NCI-H128 (cell line): Measurements from ENCODE around the gene ZNF385A.

ENCODE experiments used
- DNase-seq: peaks from one replicate; lab custom pipeline; 2025; ENCODE audit not compliant: unreplicated experiment; lab: John Stamatoyannopoulos, UW

ZNF385A gene

DNA sequence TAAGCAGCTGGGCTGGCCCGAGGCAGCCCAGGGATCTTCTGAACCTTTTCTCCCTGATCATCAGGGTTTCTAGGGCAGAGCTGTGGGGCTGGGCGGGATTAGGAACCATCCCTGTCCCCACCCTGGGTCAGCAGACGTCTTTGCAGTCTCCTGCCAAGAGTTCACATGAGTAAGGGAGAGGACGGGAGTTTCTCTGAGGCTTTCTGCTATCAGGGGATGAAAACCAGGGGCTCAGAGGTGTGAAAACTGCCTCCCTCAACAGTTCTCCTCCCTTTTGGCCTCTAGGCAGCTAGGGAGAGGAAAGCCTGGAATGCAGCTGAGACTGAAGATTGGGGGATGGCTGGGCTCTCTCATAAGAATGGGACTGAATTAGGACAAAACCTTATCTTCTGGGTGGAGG, 7.9 kb downstream of the ZNF385A start:
- no peak for DNase-seq

DNA sequence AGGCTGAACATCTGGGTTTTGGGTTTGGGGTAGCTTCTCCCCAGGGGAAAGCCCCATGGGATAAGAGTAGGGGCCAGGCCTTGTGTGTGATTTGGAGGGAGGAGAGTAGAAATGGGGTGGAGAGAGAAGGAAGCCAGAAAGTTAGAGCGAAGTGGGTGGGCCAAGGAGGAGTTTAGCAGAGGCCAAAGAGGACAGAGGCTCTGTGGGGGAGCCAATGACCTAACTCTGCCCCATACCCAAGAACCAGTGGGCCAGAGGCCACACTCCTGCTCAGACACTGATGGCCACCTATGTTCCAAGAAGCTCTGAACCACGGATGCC, 9.3 kb downstream of the ZNF385A start:
- no peak for DNase-seq

DNA sequence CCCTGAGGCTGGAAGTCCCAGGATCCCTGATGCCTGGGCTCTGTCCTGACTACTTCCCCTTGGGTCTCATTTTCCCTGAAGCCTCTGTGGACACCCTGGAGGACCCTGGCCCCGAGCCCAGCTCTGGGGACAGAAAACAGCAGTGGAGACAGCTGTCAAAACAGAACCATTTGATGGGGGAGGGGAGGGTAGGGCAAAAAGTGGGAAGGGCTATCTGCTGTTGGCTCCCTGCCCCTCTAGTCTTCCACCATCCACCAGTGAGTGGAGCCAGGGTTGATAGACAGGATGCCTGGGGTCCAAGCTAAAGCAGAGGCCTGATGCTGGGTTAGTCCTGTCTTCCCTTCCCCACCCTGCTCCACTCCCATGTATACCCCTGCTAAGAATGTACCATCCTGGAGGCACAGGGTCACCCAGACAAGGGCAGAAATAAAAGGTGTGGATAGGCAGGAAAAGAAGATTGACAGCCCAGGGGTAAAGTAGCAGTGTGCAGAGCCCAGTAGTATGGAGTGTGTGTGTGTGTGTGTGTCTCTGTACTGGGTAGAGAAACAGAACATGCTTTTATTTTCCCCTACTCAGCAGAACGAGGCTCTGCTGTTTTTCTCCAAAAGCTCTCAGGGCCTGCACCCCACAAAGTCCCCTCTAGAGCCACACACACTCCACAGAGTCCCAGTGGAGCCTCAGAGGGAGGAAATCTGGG, 9.8 kb downstream of the ZNF385A start:
- no peak for DNase-seq

DNA sequence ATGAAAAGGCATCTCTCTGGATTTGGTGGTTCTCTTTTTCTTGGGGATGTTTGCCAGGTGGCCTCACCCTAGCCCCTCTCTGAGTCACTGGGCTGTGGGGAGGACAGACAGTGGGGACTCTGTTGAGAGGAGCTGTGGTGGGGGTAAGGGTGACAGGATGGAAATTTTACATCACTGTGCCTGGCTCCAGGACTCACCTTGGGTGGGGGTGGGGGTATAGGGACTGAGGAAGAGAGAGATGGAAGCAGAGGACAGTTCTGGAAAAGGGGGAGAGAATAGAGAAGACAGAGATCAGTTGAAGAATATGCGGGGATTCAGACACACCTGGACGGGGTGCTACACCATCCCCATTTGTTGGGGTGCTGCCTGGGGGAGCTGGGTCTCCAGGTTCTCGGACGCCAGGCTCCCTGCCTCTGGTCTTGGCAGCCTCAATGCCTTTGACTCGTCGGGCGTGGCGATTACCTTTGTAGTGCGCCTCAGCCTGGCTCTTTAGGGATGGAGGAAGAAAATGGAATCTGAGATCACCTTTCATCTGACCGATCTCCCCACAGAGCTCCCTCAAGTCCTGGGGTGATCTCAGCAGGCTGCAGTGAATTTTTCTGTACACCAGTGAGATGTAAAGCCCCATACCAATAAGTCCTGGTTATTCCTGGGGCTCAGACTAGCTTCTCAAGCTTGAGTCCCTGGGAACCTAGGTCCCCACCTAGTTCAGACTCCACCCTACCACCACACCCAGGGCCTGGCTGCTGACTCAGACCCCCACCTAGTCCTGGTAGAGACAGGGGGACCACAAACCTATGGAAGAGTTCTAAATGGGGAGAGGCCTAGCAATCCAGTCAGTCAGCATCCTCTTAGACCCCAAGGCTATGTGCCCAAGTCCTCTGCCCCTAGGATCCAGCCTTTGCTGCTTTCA, 10.6 kb downstream of the ZNF385A start:
- DNase-seq, result no peak

DNA sequence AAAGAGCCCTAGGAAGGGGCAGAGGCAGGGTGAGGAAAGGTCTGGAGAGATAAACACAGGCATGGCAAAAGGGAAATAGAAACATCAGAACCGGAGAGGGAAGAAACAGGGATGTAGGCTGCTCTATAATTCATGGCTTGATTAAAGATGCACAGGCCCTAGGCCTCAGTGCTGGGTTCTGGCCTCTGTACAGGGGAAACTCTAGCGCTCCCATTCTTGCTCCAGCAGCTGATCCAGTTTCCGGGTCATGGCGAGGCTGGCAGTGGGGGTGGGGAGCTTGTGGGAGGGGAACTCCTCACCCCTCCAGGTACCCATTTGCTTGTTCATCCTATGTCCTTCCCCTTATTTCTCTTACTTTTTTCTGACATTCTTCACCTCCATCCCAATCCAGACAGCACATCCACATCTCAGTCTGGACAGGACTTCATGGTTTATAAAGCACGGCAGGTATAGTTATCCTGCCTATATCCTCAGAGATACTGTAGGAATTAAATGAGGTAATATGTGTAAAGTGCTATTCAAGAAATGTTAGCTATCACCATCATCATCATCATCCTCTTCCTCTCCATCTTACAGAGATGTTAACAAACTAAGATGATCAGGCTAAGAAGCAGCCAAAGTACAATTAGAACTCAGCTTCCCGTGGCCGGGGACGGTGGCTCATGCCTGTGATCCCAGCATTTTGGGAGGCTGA, 12.3 kb downstream of the ZNF385A start:
- no peak for DNase-seq

DNA sequence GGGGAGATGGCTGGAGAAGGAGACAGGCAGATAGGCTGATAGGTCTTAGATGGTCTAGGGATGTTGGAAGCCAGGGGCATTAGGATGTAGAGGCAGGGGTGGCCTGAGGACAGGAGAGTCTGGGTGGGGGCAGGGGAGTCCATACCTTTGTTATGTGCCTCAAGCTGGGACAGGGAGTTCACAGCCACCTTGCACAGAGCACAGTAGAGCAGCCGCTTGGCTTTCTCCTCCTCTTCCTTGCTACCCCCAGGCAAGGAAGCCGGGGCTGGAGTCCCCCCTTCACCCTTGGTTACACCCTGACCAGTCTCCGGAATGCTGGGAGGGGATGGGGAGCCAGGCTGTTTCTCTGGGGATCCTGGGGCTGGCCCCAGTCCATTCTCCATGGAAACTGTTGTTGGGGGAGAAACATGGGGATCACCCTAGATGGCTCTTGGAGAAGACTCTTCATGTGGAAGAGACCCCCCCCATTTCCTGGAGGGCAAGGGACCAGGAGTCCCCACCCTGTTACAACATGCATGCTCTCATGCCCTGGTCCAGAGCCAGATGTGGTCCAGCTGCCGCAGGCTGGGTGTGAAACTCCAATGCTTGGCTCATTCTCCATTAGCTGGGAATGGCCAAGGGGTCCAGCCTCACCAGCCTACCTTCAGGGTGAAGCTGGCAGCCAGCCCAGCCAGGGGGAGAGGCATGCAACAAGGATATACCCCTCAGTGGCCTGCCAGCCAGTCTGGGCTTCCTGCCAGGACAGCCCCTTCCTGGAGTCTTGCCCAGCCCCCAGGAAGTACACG, 13.0 kb downstream of the ZNF385A start:
- peak; percentile 52 for DNase-seq

DNA sequence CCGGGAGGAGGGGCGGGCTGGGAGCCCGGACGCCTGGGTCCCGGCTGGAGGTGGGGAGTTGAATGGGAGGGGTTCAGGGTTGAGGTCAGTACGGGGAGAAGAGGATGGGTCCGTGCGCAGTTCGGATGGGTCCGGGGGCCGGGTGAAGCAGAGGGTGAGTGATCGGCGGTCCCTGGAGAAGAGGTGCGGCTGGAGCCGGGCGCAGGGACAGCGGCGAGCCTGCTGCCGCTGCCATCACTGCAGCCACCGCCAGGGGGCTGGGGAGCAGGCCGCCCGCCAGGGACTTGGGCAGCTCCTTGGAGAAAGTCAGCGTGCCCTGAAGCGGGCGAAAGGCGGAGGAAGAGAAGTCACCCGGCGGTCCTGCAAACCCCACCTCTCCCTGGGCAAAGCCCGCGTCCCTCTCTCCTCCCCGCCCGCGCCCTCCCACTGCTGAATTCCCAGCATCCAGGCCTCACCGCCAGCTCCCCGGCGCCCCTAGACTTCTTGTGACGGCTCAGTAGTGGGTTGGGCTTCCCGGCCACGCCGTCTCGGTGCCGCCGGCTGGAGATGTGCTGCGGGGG, 14.3 kb downstream of the ZNF385A start:
- DNase-seq, result no peak

DNA sequence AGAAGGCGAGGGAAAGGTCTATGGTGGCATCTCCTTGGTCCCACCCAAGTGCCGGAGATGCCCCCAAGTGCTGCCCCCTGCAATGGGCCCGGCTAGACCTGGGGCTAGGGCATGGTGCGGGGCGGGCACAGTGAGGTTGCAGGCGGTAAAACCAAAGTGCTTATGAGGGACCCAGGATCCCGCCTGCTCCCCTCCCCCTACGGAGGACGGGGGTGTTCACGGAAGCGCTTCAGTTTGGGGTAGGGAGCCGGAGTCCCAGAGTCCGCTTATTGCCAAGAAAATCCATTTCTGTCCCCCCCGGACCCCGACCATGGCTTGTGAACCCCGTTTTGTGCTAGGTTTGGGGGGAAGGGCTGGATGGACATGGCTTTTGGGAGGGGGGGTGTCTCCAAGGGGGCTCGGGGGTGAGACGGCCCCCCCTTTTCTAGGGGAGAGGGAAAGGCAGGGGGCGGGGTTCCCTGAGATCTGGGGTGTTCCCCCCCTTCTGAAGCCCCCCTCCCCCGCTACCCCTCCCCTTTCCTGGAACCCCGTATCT, 14.9 kb downstream of the ZNF385A start:
- no peak for DNase-seq

DNA sequence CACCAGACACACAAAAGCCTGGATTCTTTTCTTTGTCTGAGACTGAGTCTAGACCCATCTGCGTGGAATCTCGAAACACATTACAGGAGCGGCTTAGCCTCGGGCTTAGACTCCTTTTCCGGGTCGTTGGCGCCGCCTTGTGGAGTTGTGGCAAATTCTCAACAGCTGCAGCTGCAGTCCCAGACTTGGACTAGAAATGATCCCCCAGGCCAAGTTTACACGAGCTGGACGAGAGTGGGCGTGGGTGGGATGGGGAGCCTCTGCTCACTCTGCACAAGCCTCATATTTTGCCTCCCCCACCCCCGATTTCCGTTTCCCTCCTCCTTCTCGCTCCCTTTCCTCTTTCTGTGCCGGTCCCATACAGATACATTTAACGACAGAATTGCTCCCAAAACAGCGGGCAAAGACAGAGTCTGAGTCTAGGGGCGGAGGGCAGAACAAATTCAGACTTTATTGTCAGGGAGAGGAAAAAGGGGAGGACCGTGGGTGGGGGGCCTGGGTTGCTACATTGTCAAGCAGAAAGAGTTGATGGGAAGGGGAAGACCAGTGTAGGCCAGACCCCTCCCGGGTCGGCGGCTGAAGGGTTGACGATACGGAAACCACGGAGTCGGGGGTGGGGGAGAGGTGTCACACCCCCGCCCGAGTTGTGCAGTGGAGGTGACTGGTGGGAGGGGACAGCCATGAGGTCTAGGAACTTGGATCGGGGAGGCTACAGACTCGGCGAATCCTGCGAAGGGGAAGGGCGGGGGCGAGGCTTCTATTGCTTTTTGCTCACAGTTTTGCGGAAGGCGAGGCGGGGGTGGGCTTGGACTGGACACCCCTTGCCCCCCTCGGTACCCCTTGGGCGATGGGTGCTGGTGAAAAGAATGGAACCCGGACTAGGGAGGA, 15.6 kb downstream of the ZNF385A start:
- peak; percentile 75 for DNase-seq

DNA sequence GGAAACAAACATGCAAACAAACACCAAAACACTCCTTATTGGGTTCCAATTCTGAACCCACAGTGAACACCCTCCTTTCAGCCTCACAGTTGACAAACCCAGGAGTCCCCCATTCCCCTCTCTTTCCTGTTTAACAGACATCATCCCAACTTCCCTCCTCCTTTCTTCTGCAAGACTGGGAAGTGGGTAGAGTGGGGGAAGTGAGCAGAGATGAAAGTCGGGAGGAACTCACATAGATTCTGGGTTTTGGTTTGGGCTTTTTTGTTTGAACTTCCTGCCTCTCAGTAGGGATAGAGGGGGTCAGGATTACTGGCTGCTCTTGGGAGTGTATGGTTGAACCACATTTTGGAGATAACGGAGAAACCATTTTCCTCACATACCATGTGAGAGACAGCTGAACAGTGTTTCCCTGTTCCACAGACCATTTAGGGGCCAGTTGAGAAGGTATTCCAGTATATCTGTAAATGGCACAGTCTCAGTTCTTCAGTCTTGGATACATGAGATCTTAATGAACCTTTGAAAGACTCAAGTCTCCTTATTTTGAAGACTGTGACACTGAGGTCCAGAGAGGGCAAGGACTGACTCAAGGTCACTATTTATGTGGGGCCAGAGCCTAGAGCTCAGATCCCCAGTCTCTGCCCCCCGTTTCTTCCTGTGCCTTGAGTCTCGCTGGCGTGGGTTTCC, 16.4 kb downstream of the ZNF385A start:
- DNase-seq, result no peak

DNA sequence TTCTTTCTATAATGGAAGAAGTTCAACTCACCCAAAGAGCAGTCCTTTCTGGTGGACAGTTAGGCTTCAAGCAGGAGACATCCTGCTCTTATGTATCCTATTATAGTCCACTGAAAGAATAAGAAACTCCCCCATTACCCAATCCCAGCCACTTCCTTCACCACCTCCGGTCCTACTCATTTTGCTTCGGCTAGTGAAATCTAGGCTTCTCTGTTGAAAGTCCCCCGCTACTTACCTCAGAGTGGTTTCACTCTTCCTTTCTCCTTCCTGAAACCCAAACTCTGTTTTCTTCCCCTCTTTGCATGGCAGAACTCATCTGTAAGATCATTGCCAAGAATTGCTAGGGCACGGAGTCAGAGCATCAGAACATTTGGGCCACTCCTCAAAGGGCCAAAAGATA, 20.1 kb downstream of the ZNF385A start, which contains the start of gene GPR84:
TSS of gene GPR84 (minus strand) at position 74 of the 400 bp plus-strand sequence. CDS start 635 bp downstream, outside the sequence.
- no peak for DNase-seq

DNA sequence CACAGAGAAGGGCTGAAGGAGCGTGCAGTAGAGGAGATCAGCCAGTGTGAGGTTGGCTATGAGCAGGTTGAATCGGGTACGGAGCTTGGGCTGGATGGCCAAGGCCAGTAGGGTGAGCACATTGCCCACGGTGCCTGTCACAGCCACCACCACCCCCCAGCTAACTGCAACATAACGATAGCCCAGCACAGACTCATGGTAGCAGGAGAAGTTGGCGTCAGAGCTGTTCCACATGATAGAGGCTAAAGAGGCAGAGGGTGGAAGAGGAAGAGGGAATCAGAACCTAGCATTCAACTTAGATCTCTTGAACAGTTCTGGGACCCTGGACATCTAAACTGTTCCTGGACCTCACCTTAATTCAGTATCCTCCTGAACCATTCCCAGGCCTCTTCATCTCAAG, 20.9 kb downstream of the ZNF385A start:
- DNase-seq, result no peak

DNA sequence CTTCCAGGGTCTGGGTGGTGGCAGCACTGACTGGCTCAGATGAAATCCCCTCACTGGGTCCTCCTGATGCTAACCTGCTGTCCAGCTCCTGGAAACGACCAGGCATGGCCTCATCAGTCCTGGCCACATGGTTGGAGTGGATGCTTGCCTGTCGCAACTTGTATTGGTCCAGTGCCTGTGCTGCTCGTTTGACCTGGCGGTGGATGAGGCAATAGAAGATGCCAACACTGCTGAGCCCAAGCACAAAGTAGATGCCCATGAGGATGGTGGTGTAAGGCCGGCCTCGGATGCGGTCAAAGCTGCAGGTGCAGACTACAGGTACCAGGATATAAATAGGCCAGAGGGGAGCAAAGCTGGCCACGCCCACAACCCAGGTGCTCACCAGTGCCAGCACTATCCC, 21.5 kb downstream of the ZNF385A start:
- DNase-seq, result no peak

DNA sequence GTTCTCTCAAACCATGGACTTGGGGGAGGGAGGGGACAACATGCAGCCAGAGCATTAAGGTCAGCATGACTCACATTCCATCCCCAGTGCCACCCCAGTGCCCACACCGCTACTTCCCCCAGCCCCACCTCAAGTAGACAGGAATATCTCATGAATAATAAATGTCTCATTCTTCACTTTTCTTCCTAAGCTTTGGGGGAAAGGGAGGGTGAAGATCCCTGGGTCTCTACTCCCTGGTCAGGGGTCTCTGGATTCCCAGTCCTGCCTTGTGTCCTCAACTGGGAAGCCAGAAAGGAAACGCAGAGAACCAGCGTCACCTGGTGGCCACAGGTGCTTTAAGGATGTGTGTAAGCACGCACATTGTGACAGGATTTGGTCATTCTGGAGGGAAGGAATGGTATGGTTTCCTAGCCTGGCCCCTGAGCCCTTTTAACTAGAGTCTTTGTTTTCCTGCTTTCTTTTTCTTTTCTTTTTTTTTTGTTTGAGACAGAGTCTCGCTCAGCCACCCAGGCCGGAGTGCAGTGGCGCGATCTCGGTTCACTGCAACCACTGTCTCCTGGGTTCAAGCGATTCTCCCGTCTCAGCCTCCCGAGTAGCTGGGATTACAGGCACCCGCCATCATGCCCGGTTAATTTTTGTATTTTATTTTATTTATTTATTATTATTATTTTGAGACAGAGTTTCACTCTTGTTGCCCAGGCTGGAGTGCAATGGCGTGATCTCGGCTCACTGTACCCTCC, 23.6 kb downstream of the ZNF385A start:
- DNase-seq, result peak; percentile 83

DNA sequence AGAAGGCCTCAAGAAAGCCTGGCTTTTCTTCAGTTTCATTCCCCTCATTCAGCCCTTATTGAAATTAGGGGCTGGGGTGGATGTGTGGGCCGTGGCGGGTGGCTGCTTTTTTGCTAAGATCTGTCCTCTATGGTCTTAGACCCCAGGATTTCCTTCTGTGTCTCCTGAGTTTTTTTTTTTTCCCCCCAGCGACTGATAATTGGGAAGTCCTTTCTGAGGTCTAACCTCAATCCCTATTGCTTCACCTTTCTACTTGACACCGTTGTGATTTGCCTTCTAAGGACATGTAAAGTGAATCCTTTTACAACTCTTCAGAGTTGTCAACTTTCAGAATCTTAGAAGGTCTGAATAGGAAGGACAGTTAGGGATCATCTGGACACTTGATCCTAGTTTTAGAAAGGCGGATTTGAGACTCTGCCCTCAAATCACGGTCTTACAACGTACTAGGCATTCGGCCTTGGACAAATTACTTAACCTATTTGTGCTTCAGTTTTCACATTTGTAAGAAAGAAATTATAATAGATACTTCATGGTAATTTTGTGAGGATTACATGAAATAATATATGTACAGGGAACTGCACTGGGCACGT, 24.7 kb downstream of the ZNF385A start:
- no peak for DNase-seq

DNA sequence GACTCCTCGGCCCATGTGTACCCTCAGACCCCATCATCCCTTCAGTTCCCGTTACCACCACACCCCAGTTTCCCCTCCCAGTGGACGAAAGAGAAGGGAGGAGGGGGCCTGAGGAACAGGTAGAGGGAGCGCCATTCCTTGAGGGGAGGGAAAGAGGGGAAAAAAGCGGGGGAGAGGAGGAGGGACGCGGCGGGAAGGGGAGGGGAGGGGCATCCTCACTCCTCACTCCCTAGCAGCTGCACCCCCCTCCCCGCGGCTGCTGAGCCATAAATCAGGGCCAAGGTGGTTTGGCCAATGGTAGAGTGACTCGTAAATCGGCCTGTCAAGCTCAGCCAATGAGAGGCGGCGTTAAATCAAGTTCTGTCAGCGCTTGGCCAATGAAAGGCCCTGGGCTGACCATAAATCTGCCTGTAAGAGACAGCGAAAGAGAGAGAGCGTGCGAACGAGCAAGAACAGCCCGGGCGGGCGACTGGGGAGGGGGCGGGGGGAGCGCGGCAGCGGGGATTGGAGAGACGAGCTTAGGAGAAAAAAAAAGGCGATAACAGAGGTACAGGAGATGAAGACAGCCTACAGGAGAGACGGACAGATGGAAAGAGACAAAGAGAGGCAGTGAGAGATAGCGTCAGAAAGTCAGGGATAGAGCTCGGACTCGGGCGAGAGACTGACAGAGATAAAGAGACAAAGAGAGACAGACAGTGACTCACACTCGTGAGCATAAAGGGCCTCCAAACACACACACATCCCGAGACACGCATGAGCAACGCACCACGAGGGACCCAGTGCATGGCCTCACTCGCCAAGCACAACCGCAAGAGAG, 25.4 kb downstream of the ZNF385A start:
- DNase-seq, result peak; percentile 95
